ENCODE data around the gene GAB2. TPM values are rescaled to one million over a fixed set of nuclear protein-coding genes. Genes with fewer than 3 reads are reported as not detected.

The GAB2 gene
- total RNA-seq, 1 experiment from 2014 or later, result 3.3 TPM

DNA sequence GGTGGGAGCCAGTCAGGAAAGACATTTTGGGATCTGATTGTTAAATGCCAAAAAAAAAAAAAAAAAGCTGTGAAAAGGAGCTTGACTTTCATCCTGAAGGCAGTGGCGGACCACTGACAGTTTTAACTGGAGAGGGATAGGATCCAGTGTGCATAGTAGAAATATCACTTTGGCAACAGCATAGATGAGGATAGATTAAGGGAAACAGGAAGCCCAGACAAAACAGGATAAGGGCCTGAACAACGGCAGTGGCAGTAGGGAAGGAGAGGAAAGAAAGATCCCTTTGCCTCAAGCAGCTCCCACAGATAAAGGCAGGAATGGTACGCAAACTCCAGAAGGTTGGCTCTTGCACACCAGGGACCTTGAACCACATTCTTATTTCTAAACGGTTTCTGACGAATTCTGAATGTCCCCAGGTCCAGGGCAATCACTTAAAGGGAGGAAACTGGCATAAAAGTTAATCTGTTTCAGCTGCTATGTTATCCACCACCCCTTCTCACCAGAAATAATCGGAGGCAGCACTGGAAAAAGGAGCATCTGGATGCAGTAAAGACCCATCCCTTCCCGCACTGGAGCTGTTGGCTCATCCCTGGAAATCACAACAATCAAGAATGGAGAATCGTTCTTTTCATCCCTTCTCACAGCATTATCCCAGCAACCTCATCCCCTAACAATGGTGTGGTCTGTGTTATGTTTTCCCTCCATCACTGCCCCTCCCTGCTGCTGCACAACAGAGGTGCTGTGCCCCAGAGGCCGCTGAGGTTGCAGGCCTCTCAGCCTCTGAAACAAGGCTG lies 99.1 kb downstream of the GAB2 start:
- H3K27me3 ChIP-seq (ENCODE audit: insufficient read depth, low read length), result no peaks in the 10 kb centered on the region
- no peak overlapping the region for H3T11ph ChIP-seq (ENCODE audit: low read length)
- H3K23me2 ChIP-seq (ENCODE audit: insufficient read length, low read depth, low read length, poor library complexity, severe bottlenecking), result no peaks in the 10 kb centered on the region
- no peaks in the 10 kb centered on the region for H4K20me1 ChIP-seq (ENCODE audit: control insufficient read depth, insufficient read depth, insufficient read length)
- H4K91ac ChIP-seq (ENCODE audit: insufficient read length, low read depth, low read length), result no peak overlapping the region
- H4K8ac ChIP-seq (replicated peaks; ENCODE audit: insufficient read length, low read depth, low read length), result no peak overlapping the region
- H3K4me2 ChIP-seq (ENCODE audit: insufficient read depth, insufficient read length, low read length), result no peak overlapping the region
- H3K4me3 Mint-ChIP-seq, result no peak overlapping the region
- H4K5ac ChIP-seq (ENCODE audit: insufficient read length, low read depth, low read length), result no peak overlapping the region
- no peak overlapping the region for H3K56ac ChIP-seq (ENCODE audit: insufficient read length, low read depth, low read length)
- H3K27ac ChIP-seq (ENCODE audit: insufficient read length, low read depth, low read length), result no peak overlapping the region
- H3K27ac Mint-ChIP-seq, result peak overlapping the region in 2 of 3 experiments; percentile 7 to 48; a peak in 4 of 7 replicates
- no peak overlapping the region for H2AK5ac ChIP-seq (ENCODE audit: insufficient read length, low read length)
- H2AFZ ChIP-seq (ENCODE audit: low read length), result no peak overlapping the region
- no peak overlapping the region for H2BK12ac ChIP-seq (ENCODE audit: insufficient read length, low read depth, low read length)
- H3K9me3 ChIP-seq (ENCODE audit: control insufficient read depth, low read depth, low read length), result no peaks in the 10 kb centered on the region
- H3K79me2 ChIP-seq (ENCODE audit: insufficient read depth, low read length), result no peaks in the 10 kb centered on the region
- H3K4me1 Mint-ChIP-seq, result peaks cover 8 to 20% of the 10 kb centered on the region in 2 experiments
- TF ChIP-seq, protein P1, sequence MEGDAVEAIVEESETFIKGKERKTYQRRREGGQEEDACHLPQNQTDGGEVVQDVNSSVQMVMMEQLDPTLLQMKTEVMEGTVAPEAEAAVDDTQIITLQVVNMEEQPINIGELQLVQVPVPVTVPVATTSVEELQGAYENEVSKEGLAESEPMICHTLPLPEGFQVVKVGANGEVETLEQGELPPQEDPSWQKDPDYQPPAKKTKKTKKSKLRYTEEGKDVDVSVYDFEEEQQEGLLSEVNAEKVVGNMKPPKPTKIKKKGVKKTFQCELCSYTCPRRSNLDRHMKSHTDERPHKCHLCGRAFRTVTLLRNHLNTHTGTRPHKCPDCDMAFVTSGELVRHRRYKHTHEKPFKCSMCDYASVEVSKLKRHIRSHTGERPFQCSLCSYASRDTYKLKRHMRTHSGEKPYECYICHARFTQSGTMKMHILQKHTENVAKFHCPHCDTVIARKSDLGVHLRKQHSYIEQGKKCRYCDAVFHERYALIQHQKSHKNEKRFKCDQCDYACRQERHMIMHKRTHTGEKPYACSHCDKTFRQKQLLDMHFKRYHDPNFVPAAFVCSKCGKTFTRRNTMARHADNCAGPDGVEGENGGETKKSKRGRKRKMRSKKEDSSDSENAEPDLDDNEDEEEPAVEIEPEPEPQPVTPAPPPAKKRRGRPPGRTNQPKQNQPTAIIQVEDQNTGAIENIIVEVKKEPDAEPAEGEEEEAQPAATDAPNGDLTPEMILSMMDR (conservative IDR thresholded peaks at IDR 0.05), result no peak
- H3K36me3 Mint-ChIP-seq (ENCODE audit: insufficient read depth in 1 of 3, low read depth in 3 of 3), result peaks cover 0 to 8% (median 0%) of the 10 kb centered on the region in 3 experiments; a peak in 2 of 7 replicates
- H2BK5ac ChIP-seq (ENCODE audit: insufficient read length, low read length), result no peak overlapping the region
- no peak overlapping the region for H2BK20ac ChIP-seq (ENCODE audit: low read depth, low read length, poor library complexity, severe bottlenecking)
- H3K18ac ChIP-seq (ENCODE audit: insufficient read length, low read depth, low read length), result no peak overlapping the region
- no peak for DNase-seq
- H2BK15ac ChIP-seq (ENCODE audit: low read depth, low read length), result no peak overlapping the region
- H3K79me1 ChIP-seq (ENCODE audit: insufficient read depth, low read depth, low read length, poor library complexity, severe bottlenecking), result no peaks in the 10 kb centered on the region
- H2BK120ac ChIP-seq (ENCODE audit: low read depth, low read length, poor library complexity, severe bottlenecking), result no peak overlapping the region
- no peaks in the 10 kb centered on the region for H3K27me3 Mint-ChIP-seq (ENCODE audit: low read depth)
- no peaks in the 10 kb centered on the region; the same call in 1 of the 2 replicates for H3K4me1 ChIP-seq (ENCODE audit: insufficient read depth, low read length)
- H3K14ac ChIP-seq (ENCODE audit: insufficient read depth, low read length), result no peak overlapping the region
- H3K23ac ChIP-seq (ENCODE audit: insufficient read length, low read depth, low read length), result no peak overlapping the region
- H3K9ac ChIP-seq (ENCODE audit: extremely low read depth, insufficient read length, low read length), result no peak overlapping the region
- no CpG with 5 or more reads among the region's 9 CpGs for WGBS (ENCODE audit: extremely low coverage, insufficient read length, low lambda C conversion rate)
- no peak overlapping the region for H3K4ac ChIP-seq (ENCODE audit: low read depth, low read length)
- no peaks in the 10 kb centered on the region; a peak in 1 of 5 replicates for H3K9me3 Mint-ChIP-seq

Data from H9 (cell line).